Stimulated activated CD8-positive, alpha-beta memory T cell treated with anti-CD3 and anti-CD28 coated beads, Interleukin-2, amount 100 ng/mL, for 48 hours (primary cell): ENCODE data around the gene ITGB6.

Experiments used
- DNase-seq, 2 donors: peaks; one replicate each; pipeline ENCODE4 v3.0.0-alpha.2; 2020; ENCODE audit warnings: low read depth in 2 of 2

The ITGB6 gene

DNA sequence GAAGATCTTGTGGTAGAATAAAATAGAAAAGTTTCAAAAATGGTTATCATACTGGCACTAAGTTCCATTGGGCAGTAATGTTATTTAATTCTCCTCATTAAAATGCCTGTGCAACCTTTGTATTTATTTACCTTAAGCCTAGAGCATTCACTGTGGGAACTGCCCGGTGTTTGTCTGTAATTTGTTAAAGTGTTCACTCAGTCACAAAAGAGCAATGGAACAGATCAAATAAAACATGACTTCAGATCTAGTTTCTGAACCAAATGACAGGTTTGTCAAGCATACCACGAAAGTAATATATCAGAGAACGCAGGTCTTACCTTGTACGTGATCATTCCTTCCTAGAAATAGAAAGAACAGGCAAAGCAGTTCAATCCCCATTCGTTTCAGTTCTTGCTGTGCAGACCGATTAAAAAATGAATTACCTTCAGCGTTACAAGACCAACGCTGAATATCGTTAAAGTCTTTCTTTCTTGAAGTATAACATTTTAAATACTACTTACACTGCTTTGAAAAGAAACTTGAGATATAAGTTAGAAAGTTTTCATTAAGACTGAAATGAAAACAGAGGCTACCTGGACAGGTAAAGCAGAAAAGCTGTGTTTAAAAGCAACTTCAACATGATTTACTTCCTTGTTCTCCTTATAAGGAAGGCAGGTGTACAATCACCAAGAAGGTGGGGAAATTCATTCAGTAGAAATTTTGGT, at the start of gene ITGB6:
ITGB6 (minus strand) TSS at position 590 of the 707 bp plus-strand sequence; CDS start at position 381, 209 bp downstream.
- DNase-seq = no peak

DNA sequence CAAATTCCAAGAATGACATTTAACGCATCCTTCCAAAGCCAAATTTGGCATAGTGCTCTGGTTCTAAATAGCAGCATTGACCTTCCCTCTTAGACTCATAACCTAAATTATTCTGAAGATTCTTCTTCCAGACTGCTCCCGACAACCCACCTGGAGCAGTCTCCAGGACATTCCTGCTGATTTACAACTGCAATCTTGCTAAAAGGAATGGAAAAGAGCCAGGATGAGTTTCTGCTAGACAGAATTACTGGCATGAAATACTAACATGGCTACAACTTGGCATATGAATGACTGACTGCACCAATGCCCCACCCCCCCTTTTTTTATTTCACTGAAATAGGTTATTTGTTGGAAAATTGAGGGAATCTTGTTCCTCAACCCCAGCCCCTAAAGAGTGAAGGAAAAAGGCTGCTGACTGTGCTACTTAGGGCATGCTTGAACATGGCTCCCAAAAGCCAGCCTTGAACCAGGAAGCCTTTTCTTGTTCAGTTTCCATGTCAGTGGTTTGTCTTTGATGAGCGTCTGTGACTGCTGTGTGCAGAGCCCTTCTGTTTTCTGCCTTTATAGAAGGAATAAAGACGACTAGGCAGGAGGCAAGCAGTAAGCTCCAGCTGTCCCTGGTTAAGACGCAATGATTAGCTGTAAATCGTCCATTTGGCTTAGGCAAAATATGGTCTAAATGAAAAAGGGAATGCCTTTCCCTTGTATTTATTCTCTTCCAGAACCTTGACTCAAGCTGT, 47.4 kb upstream of the ITGB6 start:
- DNase-seq = no peak

GRCh38 chr2:160246356-160246755, 46.3 kb upstream of the ITGB6 start:
- no peak for DNase-seq

DNA sequence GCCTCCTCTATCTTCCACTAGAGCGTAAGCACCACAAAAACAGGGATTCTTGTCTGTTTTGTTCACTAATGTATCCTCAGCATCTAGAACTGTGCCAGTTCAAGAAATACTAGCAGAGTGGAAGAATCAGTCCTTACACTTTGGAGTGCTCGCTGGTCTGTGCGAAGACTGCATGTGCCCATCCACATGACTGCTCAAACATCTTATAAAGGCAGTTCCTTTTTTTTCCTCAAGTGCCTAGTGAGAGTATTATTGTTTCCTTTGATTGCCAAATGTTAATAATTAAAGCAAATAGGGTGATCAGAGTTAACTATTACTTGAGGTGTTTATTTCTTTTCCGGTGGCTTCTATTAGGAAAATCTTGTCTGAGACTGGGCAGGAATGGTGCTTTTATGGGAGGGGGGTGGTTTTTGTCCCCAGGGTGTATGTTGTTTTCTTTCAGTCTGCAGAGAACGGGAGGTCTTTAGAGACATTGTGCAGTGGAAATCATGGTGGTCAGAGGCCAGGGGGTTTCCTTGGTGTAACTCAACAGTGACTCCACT, 45.6 kb upstream of the ITGB6 start:
- no peak for DNase-seq

DNA sequence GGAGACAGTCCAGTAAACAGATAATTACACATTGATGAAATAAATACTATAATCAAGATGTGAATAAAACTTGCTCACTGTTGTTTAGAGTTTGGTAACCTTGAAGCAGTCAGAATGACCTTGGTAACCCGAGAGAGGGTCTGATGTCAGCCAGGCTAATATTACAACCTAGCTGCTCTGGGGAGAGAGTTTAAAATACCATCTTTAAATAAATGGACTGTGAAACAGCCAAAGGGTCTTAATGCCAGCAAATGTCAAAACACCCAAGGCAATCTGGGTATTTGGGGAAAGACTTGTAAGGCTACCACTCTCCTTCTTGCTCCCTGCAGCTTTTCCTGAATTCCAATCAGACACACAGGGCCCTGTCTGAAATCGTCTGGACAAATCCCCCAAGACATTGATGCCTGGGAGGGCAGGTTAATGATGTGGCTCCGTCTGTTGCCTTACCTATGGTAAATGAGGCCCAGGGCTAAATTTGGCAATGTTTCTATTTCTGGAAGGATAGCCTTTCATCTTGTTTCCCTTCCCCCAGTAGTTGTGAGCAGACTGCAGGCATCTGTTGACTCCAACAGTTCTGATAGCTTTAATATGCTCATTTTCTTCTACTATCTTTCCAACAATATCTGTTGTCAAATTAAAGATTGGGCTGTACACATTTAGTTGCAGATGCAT, 43.0 kb upstream of the ITGB6 start:
- no peak for DNase-seq

DNA sequence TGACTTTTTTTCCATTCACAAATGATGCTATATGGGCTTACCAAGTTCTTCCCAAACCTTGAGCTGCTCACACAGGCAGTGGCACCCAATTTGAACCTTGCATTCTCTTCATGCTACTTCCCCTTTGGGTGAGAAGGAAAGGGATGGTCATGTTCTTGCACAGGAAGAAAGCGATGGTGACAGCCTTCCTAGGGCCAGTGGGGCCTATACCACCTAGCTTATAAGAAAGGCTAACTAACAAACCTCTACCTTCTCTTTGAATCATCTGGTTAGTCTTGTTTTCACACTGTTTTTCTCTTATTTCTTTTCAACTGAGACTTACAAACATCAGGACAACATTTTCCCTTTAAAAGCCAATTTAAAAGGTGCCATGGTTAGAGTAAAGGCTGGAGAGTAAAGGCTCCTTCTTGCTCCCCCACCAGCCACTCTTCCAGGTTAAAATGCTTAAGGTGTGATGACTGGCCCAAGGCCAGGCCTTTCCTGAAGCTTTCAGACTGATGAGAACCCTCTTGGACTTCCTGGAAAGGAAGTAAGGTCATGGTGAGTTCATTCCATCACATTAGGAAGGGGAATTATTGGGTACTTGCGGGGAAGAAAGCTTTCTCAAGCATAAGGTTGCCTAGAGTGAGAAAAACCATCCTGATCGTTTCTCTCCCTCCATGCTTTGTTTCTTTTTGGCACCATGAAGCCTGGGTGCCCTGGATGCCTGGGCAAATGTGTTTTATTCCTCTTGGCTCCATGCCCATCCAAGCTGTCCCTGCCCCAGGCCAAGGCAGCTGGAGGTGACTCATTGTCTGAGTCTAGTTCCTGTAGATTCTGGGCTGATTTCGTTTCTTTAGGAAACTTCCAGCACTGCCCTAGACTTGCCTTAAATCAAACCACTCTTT, 41.4 kb upstream of the ITGB6 start:
- DNase-seq = no peak

GRCh38 chr2:160239436-160239835, 39.4 kb upstream of the ITGB6 start:
- no peak for DNase-seq

DNA sequence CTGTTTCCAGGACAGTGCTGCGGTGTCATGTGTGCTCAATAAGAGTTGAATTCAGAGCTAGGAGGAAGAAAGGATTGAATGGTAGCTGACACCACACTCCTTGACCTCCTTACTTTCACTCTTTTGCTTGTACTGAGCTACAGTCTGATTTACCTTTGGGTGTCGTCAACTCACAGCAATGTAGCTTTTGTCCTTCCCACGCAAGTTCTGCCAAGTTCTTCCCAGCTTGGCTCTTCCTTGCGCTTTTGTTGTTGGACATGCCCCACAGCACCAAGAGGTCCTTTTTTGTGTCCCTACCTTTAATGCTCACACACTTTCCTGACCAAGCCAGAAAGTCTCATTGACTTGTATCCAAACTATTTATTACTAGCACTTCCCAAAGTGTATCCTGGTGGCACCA, 38.3 kb upstream of the ITGB6 start:
- DNase-seq = no peak

DNA sequence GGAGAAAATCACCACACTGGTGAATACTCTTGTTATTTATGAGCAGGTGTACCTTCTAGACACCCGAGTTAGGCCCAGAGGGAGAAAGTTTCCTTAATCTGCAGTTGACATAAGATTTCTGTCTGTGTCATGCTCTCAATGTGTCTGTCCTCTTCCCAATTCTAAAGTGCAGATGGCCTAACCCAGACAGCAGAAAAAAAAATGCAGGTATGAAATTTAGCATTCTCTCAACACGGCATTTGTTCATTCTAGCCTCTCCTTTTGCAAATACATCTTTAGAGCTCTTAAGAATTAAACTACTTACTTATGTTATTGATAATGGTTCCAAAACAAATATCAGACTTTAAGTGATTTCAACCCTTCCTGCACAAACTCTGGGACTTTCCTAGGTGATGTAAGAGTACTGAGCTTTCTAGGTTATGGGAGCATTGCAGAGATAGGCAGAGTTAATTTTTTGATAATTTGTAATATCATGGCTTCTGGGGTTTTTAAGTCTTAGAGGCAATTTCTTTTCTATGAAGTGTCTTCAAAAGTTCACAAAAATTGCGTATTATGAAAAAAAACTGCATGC, 32.9 kb upstream of the ITGB6 start:
- no peak for DNase-seq

DNA sequence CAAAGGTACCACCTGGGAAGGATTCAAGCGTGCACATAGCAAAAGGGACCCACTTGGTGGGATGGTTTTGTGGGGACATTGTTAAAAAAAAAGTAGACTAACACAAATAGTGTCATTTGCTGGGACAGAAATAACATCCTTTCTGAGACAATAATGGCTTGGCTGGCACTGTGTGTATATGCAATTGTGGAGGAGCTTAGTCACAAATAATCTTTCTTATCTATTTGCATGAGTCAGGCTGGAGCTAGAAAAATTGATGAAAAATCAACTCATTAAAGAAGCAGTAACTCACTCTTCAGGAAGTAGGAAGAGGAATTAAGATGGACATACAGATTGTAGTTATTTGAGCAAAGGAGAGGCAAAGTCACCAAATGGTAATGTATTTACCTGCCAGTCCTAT, 29.5 kb upstream of the ITGB6 start:
- DNase-seq = no peak

GRCh38 chr2:160228141-160228917, 28.3 kb upstream of the ITGB6 start:
- no peak for DNase-seq

DNA sequence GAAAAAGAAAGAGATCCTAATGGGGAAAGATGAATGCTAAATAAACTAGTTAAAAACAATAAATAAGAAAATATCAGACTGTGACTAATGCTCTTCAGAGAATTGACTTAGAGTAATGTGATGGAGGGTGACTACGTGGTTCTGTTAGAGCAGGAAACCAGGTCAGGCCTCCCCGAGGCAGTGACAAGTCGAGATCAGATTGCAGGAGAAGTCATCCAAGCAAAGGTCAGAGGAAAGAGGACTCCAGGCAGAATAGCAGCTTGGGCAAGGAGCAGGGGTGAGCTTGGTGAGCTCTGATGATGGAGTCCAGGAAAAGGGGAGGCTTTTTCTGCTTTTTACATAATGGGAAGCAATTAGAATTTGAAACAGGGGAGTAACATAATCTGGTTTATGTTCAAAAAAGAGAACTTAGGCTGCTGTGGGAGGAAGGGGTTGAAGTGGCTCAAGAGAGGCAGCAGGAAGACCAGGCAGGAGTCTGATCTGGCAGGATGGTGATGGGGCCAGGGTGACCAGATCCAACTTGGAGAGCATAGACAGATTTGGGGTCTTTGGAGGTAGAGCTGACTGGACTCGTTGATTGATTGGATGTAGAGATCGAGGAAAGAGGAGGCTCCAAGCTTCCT, 27.3 kb upstream of the ITGB6 start:
- DNase-seq = no peak

DNA sequence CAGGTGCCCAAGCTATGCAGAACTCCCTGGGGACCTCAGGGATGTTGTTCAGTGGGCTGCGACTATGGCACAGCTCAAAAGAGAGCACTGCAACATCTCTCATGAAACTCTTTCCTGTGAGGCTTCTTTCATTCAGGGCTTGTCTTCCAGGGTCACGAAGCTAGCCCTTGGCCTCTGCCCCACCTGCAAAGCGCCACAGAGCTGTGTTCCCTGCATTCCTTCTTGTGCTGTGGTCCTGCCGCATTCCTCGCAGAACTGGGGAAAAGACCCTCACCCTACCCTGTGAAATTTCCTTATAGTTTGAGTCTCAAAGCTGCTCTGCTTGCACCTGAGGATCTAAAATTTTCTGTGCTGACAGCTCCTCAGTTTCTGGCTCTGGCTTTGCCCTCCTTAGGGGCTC, 26.3 kb upstream of the ITGB6 start:
- DNase-seq = no peak

DNA sequence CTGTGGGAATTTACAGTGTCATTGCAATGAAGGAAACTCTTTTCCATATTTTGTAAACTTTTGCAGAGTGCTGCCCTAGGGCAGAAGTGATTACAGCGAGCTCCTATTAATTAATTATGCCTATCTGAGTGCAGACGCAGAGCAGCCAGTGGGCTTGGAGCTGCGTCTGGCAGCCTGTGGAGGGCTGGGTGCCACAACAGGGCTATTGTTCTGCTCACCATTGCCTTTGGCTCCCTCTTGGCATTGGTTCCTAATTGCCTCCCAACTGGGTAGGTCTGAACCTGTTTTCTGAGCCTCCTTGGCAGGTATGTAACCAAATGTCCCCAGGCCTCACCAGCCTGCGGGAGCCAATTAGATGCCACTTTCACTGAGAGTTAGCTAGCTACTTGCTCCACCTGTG, 25.6 kb upstream of the ITGB6 start:
- no peak for DNase-seq

GRCh38 chr2:160224507-160224906, 24.4 kb upstream of the ITGB6 start:
- no peak for DNase-seq

DNA sequence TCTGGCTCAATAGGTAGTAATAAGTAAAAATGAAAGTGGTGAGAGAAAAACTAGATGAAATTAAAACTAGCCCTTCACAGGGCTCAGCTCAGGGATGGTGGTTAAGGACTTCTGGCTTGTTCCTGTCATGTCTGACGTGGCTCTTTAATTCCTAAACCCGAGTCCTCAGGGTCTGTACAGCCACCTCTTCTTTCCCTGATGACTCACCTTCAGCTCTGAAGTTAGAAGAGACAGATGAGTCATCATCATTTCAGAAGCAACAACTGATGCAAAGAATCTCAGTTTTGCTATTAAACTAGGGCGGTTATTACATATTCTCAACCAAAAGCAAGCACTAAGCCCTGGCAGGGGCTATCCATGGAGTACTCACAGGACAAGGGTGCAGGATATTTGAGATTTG, 24.0 kb upstream of the ITGB6 start:
- DNase-seq = no peak

- DNase-seq = no peak
Measured at GRCh38 chr2:160223560-160223959, 23.5 kb upstream of the ITGB6 start.

DNA sequence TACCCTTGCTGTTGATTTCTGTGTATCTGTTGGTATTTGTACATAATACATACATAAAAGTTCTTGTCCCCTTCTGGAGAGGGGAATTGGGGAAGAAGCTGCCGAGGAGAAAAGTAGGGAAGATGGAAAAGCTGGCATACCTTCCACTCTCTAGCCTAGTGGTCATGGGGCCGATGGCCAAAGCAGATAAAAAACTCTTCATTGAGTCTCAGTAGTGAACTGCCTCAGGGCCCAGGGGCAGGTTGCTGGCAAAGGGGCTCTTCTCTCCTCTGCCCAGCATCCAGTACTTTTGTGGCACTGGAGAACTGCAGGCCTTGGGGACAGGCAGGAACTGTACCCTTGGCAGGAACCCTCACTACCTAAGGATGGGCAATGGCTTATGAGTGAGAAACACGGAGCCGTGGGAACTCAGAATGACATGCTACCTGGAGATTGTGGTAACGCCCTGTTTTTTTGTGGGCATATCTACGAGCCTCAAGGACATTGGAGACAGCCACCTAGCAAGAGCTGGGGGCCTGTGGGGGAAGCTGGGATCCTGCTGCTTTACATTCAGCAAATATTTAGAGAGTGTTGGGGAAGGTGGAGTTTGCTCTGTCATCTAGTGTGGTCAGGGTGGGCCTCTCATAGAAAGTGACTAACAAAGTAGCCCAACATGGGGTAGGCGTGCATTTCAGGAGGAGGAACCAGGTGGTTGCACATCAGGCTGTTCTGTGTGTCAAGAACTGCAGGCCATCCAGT, 22.6 kb upstream of the ITGB6 start:
- no peak for DNase-seq
